Measurements from ENCODE around the gene NOL4L. TPM values are rescaled to one million over a fixed set of nuclear protein-coding genes. Genes with fewer than 3 reads are reported as not detected.

NOL4L gene
- polyA plus RNA-seq, 1 donor (not counting 4 experiments of a cell fraction or from before 2014, with no cell fraction given): 1.0 TPM

DNA sequence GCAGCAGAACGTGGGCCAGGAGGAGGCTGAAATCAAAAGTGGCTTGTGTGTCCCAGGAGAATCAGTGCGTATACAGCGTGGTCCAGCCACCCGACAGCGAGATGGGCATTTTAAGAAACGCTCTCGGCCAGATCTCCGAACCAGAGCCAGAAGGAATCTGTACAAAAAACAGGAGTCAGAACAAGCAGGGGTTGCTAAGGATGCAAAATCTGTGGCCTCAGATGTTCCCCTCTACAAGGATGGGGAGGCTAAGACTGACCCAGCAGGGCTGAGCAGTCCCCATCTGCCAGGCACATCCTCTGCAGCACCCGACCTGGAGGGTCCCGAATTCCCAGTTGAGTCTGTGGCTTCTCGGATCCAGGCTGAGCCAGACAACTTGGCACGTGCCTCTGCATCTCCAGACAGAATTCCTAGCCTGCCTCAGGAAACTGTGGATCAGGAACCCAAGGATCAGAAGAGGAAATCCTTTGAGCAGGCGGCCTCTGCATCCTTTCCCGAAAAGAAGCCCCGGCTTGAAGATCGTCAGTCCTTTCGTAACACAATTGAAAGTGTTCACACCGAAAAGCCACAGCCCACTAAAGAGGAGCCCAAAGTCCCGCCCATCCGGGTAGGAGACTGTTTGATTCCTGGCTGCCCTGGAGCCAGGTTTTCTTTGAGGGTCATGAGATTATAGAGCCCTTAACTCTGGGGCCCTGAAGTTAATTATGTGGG, 151.7 kb downstream of the NOL4L start:
- no peak overlapping the region for H3K27ac ChIP-seq (ENCODE audit: control insufficient read depth, insufficient read depth, low read length)

DNA sequence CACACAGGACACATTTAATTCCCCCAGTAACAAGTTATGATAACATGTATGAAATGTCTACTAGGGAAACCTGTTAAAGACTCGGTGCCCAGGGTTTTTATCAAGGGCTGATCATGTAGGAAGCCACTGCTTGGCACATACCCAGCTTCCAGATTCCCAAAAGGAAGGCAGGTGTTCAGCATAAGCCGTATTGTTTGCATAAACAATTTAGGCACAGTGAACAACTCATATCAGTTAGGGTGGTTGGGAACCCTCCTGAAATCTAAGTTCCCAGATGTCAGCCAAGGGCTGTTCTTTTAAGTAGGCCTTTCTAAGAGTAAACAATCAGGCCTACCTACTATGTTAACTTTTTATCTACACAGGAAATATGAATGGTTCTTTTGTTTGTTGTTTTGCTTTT, 152.9 kb downstream of the NOL4L start:
- dilution Hi-C loops (cut with MboI; ENCODE audit: extremely low pct_ligation_motif_present, low sequenced_read_pairs): no loop called here
- no peaks in the 10 kb centered on the region for H3K4me1 ChIP-seq (ENCODE audit: control insufficient read depth, extremely low read depth, insufficient read depth, low read length)
- no peaks in the 10 kb centered on the region for H3K9me1 ChIP-seq (ENCODE audit: control insufficient read depth, extremely low read depth, insufficient read depth, low read length)
- no peak overlapping the region for H3K4me3 ChIP-seq (ENCODE audit: control insufficient read depth in 2 of 3, extremely low read depth in 1 of 3, insufficient read depth in 2 of 3, low read depth in 1 of 3, low read length in 3 of 3)
- H3K79me2 ChIP-seq (ENCODE audit: control insufficient read depth, insufficient read depth, low read length): no peaks in the 10 kb centered on the region
- H3K9ac ChIP-seq (ENCODE audit: control insufficient read depth, extremely low read depth, insufficient read depth, low read length): no peak overlapping the region
- FAIRE-seq (no peak), DNase-seq (ENCODE audit: low read depth, low spot score) (no peak)
- no peaks in the 10 kb centered on the region for H3K27me3 ChIP-seq (ENCODE audit: control insufficient read depth, extremely low read depth, insufficient read depth, low read length)
- no peak overlapping the region for H3K27ac ChIP-seq (ENCODE audit: control insufficient read depth, insufficient read depth, low read length)
- TF ChIP-seq, protein P1, sequence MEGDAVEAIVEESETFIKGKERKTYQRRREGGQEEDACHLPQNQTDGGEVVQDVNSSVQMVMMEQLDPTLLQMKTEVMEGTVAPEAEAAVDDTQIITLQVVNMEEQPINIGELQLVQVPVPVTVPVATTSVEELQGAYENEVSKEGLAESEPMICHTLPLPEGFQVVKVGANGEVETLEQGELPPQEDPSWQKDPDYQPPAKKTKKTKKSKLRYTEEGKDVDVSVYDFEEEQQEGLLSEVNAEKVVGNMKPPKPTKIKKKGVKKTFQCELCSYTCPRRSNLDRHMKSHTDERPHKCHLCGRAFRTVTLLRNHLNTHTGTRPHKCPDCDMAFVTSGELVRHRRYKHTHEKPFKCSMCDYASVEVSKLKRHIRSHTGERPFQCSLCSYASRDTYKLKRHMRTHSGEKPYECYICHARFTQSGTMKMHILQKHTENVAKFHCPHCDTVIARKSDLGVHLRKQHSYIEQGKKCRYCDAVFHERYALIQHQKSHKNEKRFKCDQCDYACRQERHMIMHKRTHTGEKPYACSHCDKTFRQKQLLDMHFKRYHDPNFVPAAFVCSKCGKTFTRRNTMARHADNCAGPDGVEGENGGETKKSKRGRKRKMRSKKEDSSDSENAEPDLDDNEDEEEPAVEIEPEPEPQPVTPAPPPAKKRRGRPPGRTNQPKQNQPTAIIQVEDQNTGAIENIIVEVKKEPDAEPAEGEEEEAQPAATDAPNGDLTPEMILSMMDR (optimal IDR thresholded peaks at IDR 0.05 in 1 of 3, IDR thresholded peaks at IDR 0.05 in 1 of 3, conservative IDR thresholded peaks at IDR 0.05 in 1 of 3; ENCODE audit: extremely low read depth in 1 of 3, insufficient read depth in 2 of 3, low read length in 3 of 3): no peak
- TF ChIP-seq EZH2 (IDR thresholded peaks at IDR 0.05; ENCODE audit: low read length): no peak
- H4K20me1 ChIP-seq (ENCODE audit: control insufficient read depth, extremely low read depth, insufficient read depth, low read length): no peaks in the 10 kb centered on the region
- H3K4me2 ChIP-seq (ENCODE audit: control insufficient read depth, extremely low read depth, insufficient read depth, low read depth, low read length): no peak overlapping the region
- H3K36me3 ChIP-seq (ENCODE audit: control insufficient read depth in 2 of 2, extremely low read depth in 1 of 2, insufficient read depth in 2 of 2, low read length in 2 of 2): peaks cover 33 to 67% of the 10 kb centered on the region in 2 experiments
- H3K9me3 ChIP-seq (ENCODE audit: control insufficient read depth, low read depth, low read length): no peaks in the 10 kb centered on the region
- no peak overlapping the region for H2AFZ ChIP-seq (ENCODE audit: control insufficient read depth, low read length)

More for the DNA sequence above, 151.7 kb downstream of the NOL4L start:
- Histone ChIP-seq H3K4me2 (ENCODE audit: control insufficient read depth, extremely low read depth, insufficient read depth, low read depth, low read length) (no peak overlapping the region), H3K36me3 (ENCODE audit: control insufficient read depth in 2 of 2, extremely low read depth in 1 of 2, insufficient read depth in 2 of 2, low read length in 2 of 2) (peaks cover 35 to 63% of the 10 kb centered on the region in 2 experiments), H3K9me3 (ENCODE audit: control insufficient read depth, low read depth, low read length) (no peaks in the 10 kb centered on the region), H3K27me3 (ENCODE audit: control insufficient read depth, extremely low read depth, insufficient read depth, low read length) (no peaks in the 10 kb centered on the region), H3K9me1 (ENCODE audit: control insufficient read depth, extremely low read depth, insufficient read depth, low read length) (no peaks in the 10 kb centered on the region), H2AFZ (ENCODE audit: control insufficient read depth, low read length) (no peak overlapping the region), H3K79me2 (ENCODE audit: control insufficient read depth, insufficient read depth, low read length) (no peaks in the 10 kb centered on the region), H3K4me3 (ENCODE audit: control insufficient read depth in 2 of 3, extremely low read depth in 1 of 3, insufficient read depth in 2 of 3, low read depth in 1 of 3, low read length in 3 of 3) (no peak overlapping the region), H3K9ac (ENCODE audit: control insufficient read depth, extremely low read depth, insufficient read depth, low read length) (no peak overlapping the region), H3K4me1 (ENCODE audit: control insufficient read depth, extremely low read depth, insufficient read depth, low read length) (no peaks in the 10 kb centered on the region), H4K20me1 (ENCODE audit: control insufficient read depth, extremely low read depth, insufficient read depth, low read length) (no peaks in the 10 kb centered on the region)
- DNase-seq (ENCODE audit: low read depth, low spot score) (no peak), FAIRE-seq (no peak)
- dilution Hi-C loops (cut with MboI; ENCODE audit: extremely low pct_ligation_motif_present, low sequenced_read_pairs): no loop called here
- TF ChIP-seq, protein P1 (optimal IDR thresholded peaks at IDR 0.05 in 1 of 3, IDR thresholded peaks at IDR 0.05 in 1 of 3, conservative IDR thresholded peaks at IDR 0.05 in 1 of 3; ENCODE audit: extremely low read depth in 1 of 3, insufficient read depth in 2 of 3, low read length in 3 of 3): no peak
- TF ChIP-seq EZH2 (IDR thresholded peaks at IDR 0.05; ENCODE audit: low read length): no peak

All from keratinocyte (primary cell).